ENCODE data around the gene CRYM. TPM values are rescaled to one million over a fixed set of nuclear protein-coding genes. Genes with fewer than 3 reads are reported as not detected.
"Not testable (repeated sequence)": the region's sequence is repeated elsewhere in the genome, so short reads cannot be mapped to it uniquely, and the experiment has no call there.

The CRYM gene
- total RNA-seq, result 10 to 100 TPM in 1 of 8 experiments, 1 to 10 TPM in 4, under 1 TPM in 2, not detected in 1; 0.55 to 66.7 (median 1.7) TPM

- Histone ChIP-seq H3K27ac (no peak within 1 kb of the TSS), H3K4me1 (replicated peaks in 1 of 2) (no peaks in the 10 kb centered on the region), H3K4me3 (peak within 1 kb of the TSS; percentile 30 to 56 (median 41))
- peak; percentile 88 to 99 (median 99) for ATAC-seq (replicated peaks in 6 of 8)
- 0 to 40% (median 5%) methylated on average over 1 to 4 of the region's 46 CpGs; no CpG with 5 or more reads in 4 of the 10 experiments for WGBS, 10 experiments
- in situ Hi-C loops (cut with MboI; ENCODE audit: low pct_unique_long_range_greater_than_20kb in 2 of 9, low sequenced_read_pairs in 9 of 9, unreplicated experiment in 9 of 9), result loop anchor here in 3 of 9 experiments (25.0 kb wide), 2 partner anchors 91 to 466 kb away; partner anchors contain the start of genes ERI2 (in 1 of the 3) and REXO5 (in 1 of the 3)
These were observed at the start of gene CRYM for GRCh38 chr16:21277927-21278706. TSS of gene CRYM (minus strand) at chr16:21278290. CDS start at chr16:21278251, 39 bp downstream.

- Histone ChIP-seq H3K4me1 (replicated peaks in 1 of 2) (no peaks in the 10 kb centered on the region), H3K4me3 (no peak overlapping the region), H3K27ac (no peak overlapping the region)
- no peak for ATAC-seq (replicated peaks in 6 of 8)
- 79 to 100% (median 95%) methylated on average over 1 to 3 of the region's 3 CpGs for WGBS, 10 experiments
- in situ Hi-C loops (cut with MboI; ENCODE audit: low pct_unique_long_range_greater_than_20kb in 2 of 9, low sequenced_read_pairs in 9 of 9, unreplicated experiment in 9 of 9), result no loop called here
These were observed 49.0 kb upstream of the CRYM start for GRCh38 chr16:21327046-21327445.

- 33 to 100% (median 71%) methylated on average over 1 to 2 of the region's 2 CpGs; no CpG with 5 or more reads in 1 of the 10 experiments for WGBS, 10 experiments
- in situ Hi-C loops (cut with MboI; ENCODE audit: low pct_unique_long_range_greater_than_20kb in 2 of 9, low sequenced_read_pairs in 9 of 9, unreplicated experiment in 9 of 9), result no loop called here
- no peak for ATAC-seq (replicated peaks in 6 of 8)
- H3K27ac ChIP-seq, result no peak overlapping the region
- no peak overlapping the region for H3K4me3 ChIP-seq
- H3K4me1 ChIP-seq (replicated peaks in 1 of 2), result no peaks in the 10 kb centered on the region
These were observed 48.4 kb upstream of the CRYM start for GRCh38 chr16:21326459-21326858.

GRCh38 chr16:21324267-21324666, 46.2 kb upstream of the CRYM start:
- 33 to 100% (median 90%) methylated on average over 1 to 4 of the region's 4 CpGs; no CpG with 5 or more reads in 1 of the 10 experiments for WGBS, 10 experiments
- in situ Hi-C loops (cut with MboI; ENCODE audit: low pct_unique_long_range_greater_than_20kb in 2 of 9, low sequenced_read_pairs in 9 of 9, unreplicated experiment in 9 of 9), result no loop called here
- ATAC-seq (replicated peaks in 6 of 8), result no peak

DNA sequence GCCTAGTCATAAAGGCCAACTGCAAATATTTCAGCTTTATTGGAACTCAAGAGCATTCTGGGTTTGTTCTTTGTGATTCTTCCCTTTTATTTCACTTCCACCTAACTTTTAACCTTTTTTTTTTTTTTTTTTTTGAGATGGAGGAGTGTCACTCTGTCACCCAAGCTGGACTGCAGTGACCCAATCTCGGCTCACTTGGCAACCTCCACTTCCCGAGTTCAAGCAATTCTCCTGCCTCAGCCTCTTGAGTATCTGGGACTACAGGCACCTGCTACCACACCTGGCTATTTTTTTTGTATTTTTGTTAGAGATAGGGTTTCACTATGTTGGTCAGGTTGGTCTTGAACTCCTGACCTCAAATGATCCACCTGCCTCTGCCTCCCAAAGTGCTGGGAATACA, 44.2 kb upstream of the CRYM start:
- H3K4me1 ChIP-seq (replicated peaks in 1 of 2); in situ Hi-C loops (cut with MboI; ENCODE audit: low pct_unique_long_range_greater_than_20kb in 2 of 9, low sequenced_read_pairs in 9 of 9, unreplicated experiment in 9 of 9); H3K4me3 ChIP-seq; ATAC-seq (replicated peaks in 6 of 8); H3K27ac ChIP-seq: not testable (repeated sequence)
- 75 to 100% (median 85%) methylated on average over 1 to 2 of the region's 2 CpGs; no CpG with 5 or more reads in 2 of the 10 experiments for WGBS, 10 experiments

More at GRCh38 chr16:21324267-21324666, 46.2 kb upstream of the CRYM start:
- no peaks in the 10 kb centered on the region for H3K4me1 ChIP-seq (replicated peaks in 1 of 2)
- H3K27ac ChIP-seq, result no peak overlapping the region
- no peak overlapping the region for H3K4me3 ChIP-seq

DNA sequence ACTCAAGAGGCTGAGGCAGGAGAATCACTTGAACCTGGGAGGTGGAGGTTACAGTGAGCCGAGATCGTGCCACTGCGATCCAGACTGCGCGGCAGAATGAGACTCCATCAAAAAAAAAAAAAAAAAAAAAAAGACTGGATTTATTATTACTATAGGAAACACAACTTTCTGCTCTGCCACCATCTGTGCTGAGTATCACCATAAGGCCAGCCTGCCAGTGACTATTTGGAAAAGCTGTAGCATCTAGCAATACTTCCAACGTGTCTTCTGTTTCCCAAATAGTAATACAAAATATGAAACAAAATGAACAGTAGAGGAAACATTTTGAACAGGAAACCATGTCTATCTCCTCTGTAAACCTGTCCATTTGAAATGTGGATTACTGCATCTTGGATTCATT, 43.6 kb upstream of the CRYM start:
- Histone ChIP-seq H3K4me3 (no peak overlapping the region), H3K4me1 (replicated peaks in 1 of 2) (no peaks in the 10 kb centered on the region), H3K27ac (no peak overlapping the region)
- ATAC-seq (replicated peaks in 6 of 8), result no peak
- in situ Hi-C loops (cut with MboI; ENCODE audit: low pct_unique_long_range_greater_than_20kb in 2 of 9, low sequenced_read_pairs in 9 of 9, unreplicated experiment in 9 of 9), result no loop called here
- WGBS, 10 experiments, result 33 to 100% (median 100%) methylated on average over 1 to 6 of the region's 6 CpGs; no CpG with 5 or more reads in 3 of the 10 experiments

GRCh38 chr16:21314339-21314738, 36.2 kb upstream of the CRYM start:
- H3K4me1 ChIP-seq (replicated peaks in 1 of 2), result no peaks in the 10 kb centered on the region
- in situ Hi-C loops (cut with MboI; ENCODE audit: low pct_unique_long_range_greater_than_20kb in 2 of 9, low sequenced_read_pairs in 9 of 9, unreplicated experiment in 9 of 9), result no loop called here
- no peak overlapping the region for H3K27ac ChIP-seq
- 73 to 100% (median 100%) methylated on average over 1 of the region's 1 CpG; no CpG with 5 or more reads in 5 of the 10 experiments for WGBS, 10 experiments
- ATAC-seq (replicated peaks in 6 of 8), result no peak
- H3K4me3 ChIP-seq, result no peak overlapping the region

DNA sequence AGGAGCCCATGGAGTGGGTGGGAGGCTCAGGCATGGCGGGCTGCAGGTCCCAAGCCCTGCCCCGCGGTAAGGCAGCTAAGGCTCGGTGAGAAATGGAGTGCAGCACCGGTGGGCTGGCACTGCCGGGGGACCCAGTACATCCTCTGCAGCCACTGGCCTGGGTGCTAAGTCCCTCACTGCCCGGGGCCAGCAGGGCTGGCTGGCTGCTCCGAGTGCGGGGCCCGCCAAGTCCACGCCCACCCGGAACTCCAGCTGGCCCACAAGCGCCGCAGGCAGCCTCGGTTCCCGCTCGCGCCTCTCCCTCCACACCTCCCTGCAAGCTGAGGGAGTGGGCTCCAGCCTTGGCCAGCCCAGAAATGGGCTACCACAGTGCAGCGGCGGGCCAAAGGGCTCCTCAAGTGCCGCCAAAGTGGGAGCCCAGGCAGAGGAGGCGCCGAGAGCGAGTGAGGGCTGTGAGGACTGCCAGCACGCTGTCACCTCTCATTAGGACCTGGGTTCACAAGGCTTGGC, 34.8 kb upstream of the CRYM start:
- H3K27ac ChIP-seq; in situ Hi-C loops (cut with MboI; ENCODE audit: low pct_unique_long_range_greater_than_20kb in 2 of 9, low sequenced_read_pairs in 9 of 9, unreplicated experiment in 9 of 9); ATAC-seq (replicated peaks in 6 of 8); H3K4me3 ChIP-seq; H3K4me1 ChIP-seq (replicated peaks in 1 of 2): not testable (repeated sequence)
- 100% methylated on average over 1 of the region's 25 CpGs; no CpG with 5 or more reads in 9 of the 10 experiments for WGBS, 10 experiments

- WGBS, 10 experiments, result 100% methylated on average over 1 of the region's 18 CpGs; no CpG with 5 or more reads in 9 of the 10 experiments
- not testable (repeated sequence) for ATAC-seq (replicated peaks in 6 of 8)
These were observed 34.0 kb upstream of the CRYM start for GRCh38 chr16:21312046-21312445.

GRCh38 chr16:21306712-21307111, 28.6 kb upstream of the CRYM start:
- in situ Hi-C loops (cut with MboI; ENCODE audit: low pct_unique_long_range_greater_than_20kb in 2 of 9, low sequenced_read_pairs in 9 of 9, unreplicated experiment in 9 of 9); H3K4me3 ChIP-seq; H3K4me1 ChIP-seq (replicated peaks in 1 of 2); H3K27ac ChIP-seq; ATAC-seq (replicated peaks in 6 of 8): not testable (repeated sequence)
- 83 to 100% (median 95%) methylated on average over 1 to 4 of the region's 5 CpGs; no CpG with 5 or more reads in 1 of the 10 experiments for WGBS, 10 experiments

More at GRCh38 chr16:21312046-21312445, 34.0 kb upstream of the CRYM start:
- H3K27ac ChIP-seq; H3K4me1 ChIP-seq (replicated peaks in 1 of 2); H3K4me3 ChIP-seq; in situ Hi-C loops (cut with MboI; ENCODE audit: low pct_unique_long_range_greater_than_20kb in 2 of 9, low sequenced_read_pairs in 9 of 9, unreplicated experiment in 9 of 9): not testable (repeated sequence)

- Histone ChIP-seq H3K27ac (no peak overlapping the region), H3K4me3 (peak overlapping the region in 1 of 5 donors; percentile 51), H3K4me1 (replicated peaks in 1 of 2) (no peaks in the 10 kb centered on the region)
- 0 to 80% (median 25%) methylated on average over 1 to 4 of the region's 4 CpGs; no CpG with 5 or more reads in 1 of the 10 experiments for whole genome bisulfite sequencing, 10 experiments
- in situ Hi-C loops (cut with MboI; ENCODE audit: low pct_unique_long_range_greater_than_20kb in 2 of 9, low sequenced_read_pairs in 9 of 9, unreplicated experiment in 9 of 9), result no loop called here
- ATAC-seq (replicated peaks in 6 of 8), result peak in 2 of 8 experiments; percentile 35 to 38
These were observed 24.9 kb upstream of the CRYM start for GRCh38 chr16:21302898-21303528.

DNA sequence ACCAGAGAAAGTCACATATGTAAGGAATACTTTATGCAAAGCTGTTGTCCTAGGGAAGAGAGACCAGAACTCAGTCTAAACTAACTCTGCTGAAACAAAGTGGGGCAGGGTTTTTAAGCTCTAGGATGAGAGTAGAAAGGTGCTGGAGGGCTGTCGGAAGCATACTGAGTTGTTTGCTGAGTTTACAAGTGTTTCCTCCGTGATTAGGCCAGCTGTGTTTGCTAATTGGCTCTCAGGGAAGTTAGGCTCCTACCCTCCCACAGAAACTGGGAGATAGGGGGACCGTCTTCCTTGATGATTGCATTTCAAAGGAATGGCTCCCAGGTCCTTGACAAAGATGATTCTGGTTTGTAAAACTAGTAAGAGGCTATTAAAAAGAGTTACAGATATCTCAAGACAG, 24.4 kb upstream of the CRYM start:
- WGBS, 10 experiments, result 0 to 53% (median 19%) methylated on average over 2 to 3 of the region's 3 CpGs; no CpG with 5 or more reads in 3 of the 10 experiments
- in situ Hi-C loops (cut with MboI; ENCODE audit: low pct_unique_long_range_greater_than_20kb in 2 of 9, low sequenced_read_pairs in 9 of 9, unreplicated experiment in 9 of 9), result no loop called here
- no peaks in the 10 kb centered on the region for H3K4me1 ChIP-seq (replicated peaks in 1 of 2)
- H3K4me3 ChIP-seq, result peak overlapping the region in 1 of 5 donors; percentile 51
- H3K27ac ChIP-seq, result no peak overlapping the region
- no peak for ATAC-seq (replicated peaks in 6 of 8)

DNA sequence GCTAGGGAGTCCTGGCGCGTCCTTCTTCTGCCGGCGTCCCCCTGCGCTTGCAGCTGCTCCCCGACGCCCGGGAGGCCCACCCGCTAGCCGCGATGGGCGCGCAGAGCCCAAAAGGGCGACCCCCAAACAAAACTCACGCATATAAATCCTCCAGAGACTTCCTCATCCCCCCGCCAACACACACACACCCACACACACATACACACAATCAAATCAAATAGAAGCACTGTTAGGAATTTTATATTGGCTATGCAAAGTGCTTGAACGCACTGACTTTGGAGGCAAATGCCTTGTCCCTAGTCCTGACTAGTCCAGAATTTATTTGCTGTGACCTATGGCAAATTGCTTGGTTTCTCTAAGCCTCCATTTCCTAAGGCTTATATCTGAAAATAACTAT, 23.8 kb upstream of the CRYM start:
- peak in 1 of 8 experiments; percentile 0 for ATAC-seq (replicated peaks in 6 of 8)
- in situ Hi-C loops (cut with MboI; ENCODE audit: low pct_unique_long_range_greater_than_20kb in 2 of 9, low sequenced_read_pairs in 9 of 9, unreplicated experiment in 9 of 9), result no loop called here
- 0 to 20% (median 1%) methylated on average over 1 to 4 of the region's 17 CpGs; no CpG with 5 or more reads in 4 of the 10 experiments for WGBS, 10 experiments
- H3K4me3 ChIP-seq, result peak overlapping the region; percentile 35 to 57 (median 44)
- H3K4me1 ChIP-seq (replicated peaks in 1 of 2), result no peaks in the 10 kb centered on the region
- no peak overlapping the region for H3K27ac ChIP-seq

Measured in motor neuron (in vitro differentiated cells).